Adrenal gland (tissue), 12 donors: ENCODE data around the gene CDKAL1. TPM values are rescaled to one million over a fixed set of nuclear protein-coding genes. Genes with fewer than 3 reads are reported as not detected.

Experiments
- DNase-seq, 7 donors: peaks; one replicate each; pipeline ENCODE4 v3.0.0-alpha.2; 2019 to 2020
- H3K27ac ChIP-seq, 5 donors: fragments of 200-600 bp; sonication (generic) in 4 of 5; 1 replicate in 3 of 5; 2 replicates in 2 of 5; pipeline versions ENCODE4 v1.5.1 to v1.8.0; 2016 to 2020; ENCODE audit warnings: mild to moderate bottlenecking in 1 of 5
- H3K27me3 ChIP-seq: fragments of 200-600 bp; 2 replicates; pipeline ENCODE4 v1.8.0; 2021
- H3K36me3 ChIP-seq, 2 donors: fragments of 200-600 bp; replicated peaks in 1 of 2; 1 replicate in 1 of 2; 2 replicates in 1 of 2; pipeline versions ENCODE4 v1.5.1 to v1.8.0; 2018 to 2022
- H3K4me1 ChIP-seq, 2 donors: fragments of 200-600 bp; replicated peaks in 1 of 2; 1 replicate in 1 of 2; 2 replicates in 1 of 2; pipeline versions ENCODE4 v1.5.1 to v1.8.0; 2018 to 2021
- H3K4me3 ChIP-seq, 4 donors: fragments of 200-600 bp; sonication (generic) in 3 of 4; one replicate each; pipeline ENCODE4 v1.5.1; 2016 to 2018
- H3K9me3 ChIP-seq, 3 donors: fragments of 200-600 bp; sonication (generic) in 1 of 3; replicated peaks in 1 of 3; 1 replicate in 2 of 3; 2 replicates in 1 of 3; pipeline versions ENCODE4 v1.5.1 to v1.8.0; 2016 to 2021
- CTCF ChIP-seq, 6 experiments: fragments of 450-650 bp in 4 of 6; fragments of 200-600 bp in 2 of 6; sonication (generic) in 1 of 6; IDR thresholded peaks; 1 replicate in 5 of 6; 2 replicates in 1 of 6; pipeline versions ENCODE4 v1.5.1 to v1.8.0; 2016 to 2021; ENCODE audit warnings: antibody characterized with exemption in 6 of 6, mild to moderate bottlenecking in 2 of 6, moderate library complexity in 1 of 6
- POLR2A ChIP-seq, 2 donors: fragments of 450-650 bp; IDR thresholded peaks; one replicate each; pipeline ENCODE4 v1.6.1; 2017; ENCODE audit warnings: antibody characterized with exemption in 2 of 2, mild to moderate bottlenecking in 2 of 2, moderate library complexity in 1 of 2
- WGBS, 4 donors: extraction: QIAGEN DNeasy Blood & Tissue Kit in 2 of 4; methylation state at CpG; one replicate each; pipeline versions ENCODE4 v1.1.5 to v1.1.7; 2013 to 2017; 5-methylcytosine and 5-hydroxymethylcytosine counted together
- intact Hi-C, 2 donors: fragments of 100-400 bp; cut with DNase I; formaldehyde crosslinking; loops; one replicate each; pipeline versions ENCODE4 v1.14.1 to v1.15.0; 2022 to 2023
- polyA plus RNA-seq, 3 donors: library from polyadenylated mRNA; stranded (reverse); fragments of 200-250 nt in 2 of 3; fragments of 350-450 nt in 1 of 3; fragmentation: Illumina TruSeq in 1 of 3; extraction: RNeasy Lipid Tissue Mini Kit (QIAGEN cat#74804) in 1 of 3; gene quantifications; one replicate each; pipeline ENCODE4 v1.2.3, GENCODE V29; 2013 to 2014
- total RNA-seq, 9 donors: library from RNA; depleted of rRNA in 4 of 9; stranded (reverse); fragments of >200 nt in 4 of 9; fragments of 120-200 nt in 1 of 9; fragmentation: NEBNext Ultra II Directional in 1 of 9; extraction: Animal tissue kit (Norgen Biotek cat#: 25700) in 1 of 9; gene quantifications; one replicate each; pipeline versions ENCODE4 v1.1.0 to v1.2.4, GENCODE V29; 2013 to 2023
- donor health status: healthy with polysubstance abuse.
- donor health status: Bipolar disorder and iron deficiency.
- donor health status: DM: yes; HTN: yes; CAD: no.
- donor health status: DM: no; HTN: no; CAD: no.
- donor health status: DM: no; HTN: no; CAD: no.
- donor health status: DM: yes; HTN: yes; CAD: no.

CDKAL1 gene
- total and polyA plus RNA-seq, 12 donors = 3.9 to 21.1 (median 10.6) TPM

GRCh38 chr6:20907486-20908071, 373.3 kb downstream of the CDKAL1 start:
- Histone ChIP-seq H3K27me3 (no peaks in the 10 kb centered on the region), H3K27ac (no peak overlapping the region), H3K4me1 (no peaks in the 10 kb centered on the region), H3K36me3 (no peaks in the 10 kb centered on the region), H3K4me3 (no peak overlapping the region), H3K9me3 (peaks cover 0 to 6% (median 0%) of the 10 kb centered on the region in 3 donors)
- no peak for DNase-seq
- no peak for TF ChIP-seq POLR2A (IDR thresholded peaks at IDR 0.05)
- no peak for TF ChIP-seq CTCF (IDR thresholded peaks at IDR 0.05)
- intact Hi-C loops = no loop called here
- WGBS, 4 donors = 77 to 83% (median 80%) methylated on average over 5 to 7 of the region's 7 CpGs

- WGBS, 4 donors = 75 to 90% (median 79%) methylated on average over 2 of the region's 2 CpGs
- H3K36me3 ChIP-seq = no peaks in the 10 kb centered on the region
- intact Hi-C loops = no loop called here
- H3K9me3 ChIP-seq = peaks cover 0 to 6% (median 0%) of the 10 kb centered on the region in 3 donors
- TF ChIP-seq CTCF (IDR thresholded peaks at IDR 0.05) (no peak), POLR2A (IDR thresholded peaks at IDR 0.05) (no peak)
- no peak for DNase-seq
- H3K4me1 ChIP-seq = no peaks in the 10 kb centered on the region
- no peak overlapping the region for H3K4me3 ChIP-seq
- H3K27me3 ChIP-seq = no peaks in the 10 kb centered on the region
- H3K27ac ChIP-seq = no peak overlapping the region
Measured at GRCh38 chr6:20909621-20910020, 375.4 kb downstream of the CDKAL1 start.

GRCh38 chr6:20911712-20912111, 377.5 kb downstream of the CDKAL1 start:
- TF ChIP-seq POLR2A (IDR thresholded peaks at IDR 0.05) (no peak), CTCF (IDR thresholded peaks at IDR 0.05) (no peak)
- no peak overlapping the region for H3K27ac ChIP-seq
- H3K4me3 ChIP-seq = no peak overlapping the region
- no peaks in the 10 kb centered on the region for H3K4me1 ChIP-seq
- H3K36me3 ChIP-seq = no peaks in the 10 kb centered on the region
- WGBS, 4 donors = 33 to 60% (median 44%) methylated on average over 1 of the region's 1 CpG
- no peaks in the 10 kb centered on the region for H3K27me3 ChIP-seq
- DNase-seq = no peak
- H3K9me3 ChIP-seq = no peaks in the 10 kb centered on the region
- intact Hi-C loops = no loop called here

- Histone ChIP-seq H3K4me1 (no peaks in the 10 kb centered on the region), H3K27me3 (no peaks in the 10 kb centered on the region), H3K4me3 (no peak overlapping the region), H3K27ac (no peak overlapping the region), H3K36me3 (no peaks in the 10 kb centered on the region), H3K9me3 (no peaks in the 10 kb centered on the region)
- no peak for DNase-seq
- TF ChIP-seq CTCF (IDR thresholded peaks at IDR 0.05) (no peak), POLR2A (IDR thresholded peaks at IDR 0.05) (no peak)
- WGBS, 4 donors = 86 to 92% (median 88%) methylated on average over 1 of the region's 1 CpG
- intact Hi-C loops = no loop called here
Measured at GRCh38 chr6:20915156-20915555, 380.9 kb downstream of the CDKAL1 start.
